Measurements from ENCODE around the gene S100A2.

- TF ChIP-seq CTCF (IDR thresholded peaks at IDR 0.05) (no peak), ZFX (IDR thresholded peaks at IDR 0.05; ENCODE audit: borderline replicate concordance) (no peak)
Observed at GRCh38 chr1:153532181-153532580, 33.5 kb downstream of the S100A2 start.
